Measurements from ENCODE around the gene PADI2.

Gene PADI2

DNA sequence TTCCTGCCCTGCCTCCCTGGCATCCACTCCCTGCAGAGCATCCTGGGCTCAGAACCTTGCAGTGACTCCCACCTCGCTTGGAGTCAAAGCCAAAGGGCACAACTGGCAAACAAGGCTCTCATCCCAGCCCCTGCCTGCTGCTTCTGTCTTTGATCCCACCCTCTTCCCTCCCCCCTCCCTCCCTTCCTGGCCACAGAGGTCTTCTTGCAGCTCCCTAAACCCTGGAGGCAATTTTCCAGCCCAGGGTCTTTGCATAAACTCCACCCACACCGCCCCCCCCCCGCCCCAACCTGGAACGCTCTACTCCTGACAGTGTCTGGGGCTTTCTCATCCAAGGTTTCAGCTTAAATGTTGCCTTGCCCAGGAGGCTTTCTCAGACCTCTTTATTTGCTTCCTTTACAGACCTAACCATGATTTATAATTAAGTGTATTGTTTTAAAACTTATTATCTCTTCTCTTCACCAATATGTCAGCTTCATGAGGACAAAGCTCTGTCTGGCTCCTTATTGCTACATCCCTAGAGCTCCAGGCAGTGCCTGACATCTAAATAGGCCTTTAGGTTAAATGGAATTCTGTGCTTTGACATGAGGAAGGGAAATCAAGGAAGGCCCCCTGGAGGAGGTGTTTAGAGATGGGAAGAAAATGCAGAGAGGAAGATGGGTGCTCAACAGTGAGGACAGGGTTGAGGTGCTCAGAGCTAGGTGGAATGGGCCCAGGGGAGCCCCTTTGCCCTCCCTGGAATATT is 48.0 kb upstream of the PADI2 start:
- no peaks in the 10 kb centered on the region for H3K4me1 ChIP-seq (ENCODE audit: insufficient read depth, low read length, poor library complexity, severe bottlenecking)

DNA sequence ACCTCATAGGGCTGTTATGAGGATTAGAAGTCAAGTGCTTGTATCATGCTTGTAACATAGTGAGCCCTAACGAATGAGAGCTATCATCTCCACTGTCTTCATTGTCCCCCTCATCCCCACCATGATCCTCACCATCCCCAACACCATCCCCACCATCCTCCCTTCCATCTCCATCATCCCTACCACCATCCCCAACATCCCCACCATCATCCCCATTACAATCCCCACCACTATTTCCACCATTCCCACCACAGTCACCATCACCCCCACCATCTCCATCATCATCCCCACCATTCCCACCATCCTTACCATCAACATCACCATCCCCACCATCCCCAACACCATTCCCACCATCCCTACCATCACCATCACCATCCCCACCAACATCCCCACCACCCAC is 46.6 kb upstream of the PADI2 start:
- no peak overlapping the region for H2AFZ ChIP-seq (ENCODE audit: low read length)
- H3K4me3 ChIP-seq (ENCODE audit: low read length, poor library complexity, severe bottlenecking) = no peak overlapping the region
- no peaks in the 10 kb centered on the region for H4K20me1 ChIP-seq (ENCODE audit: insufficient read depth, low read length, poor library complexity, severe bottlenecking)
- no peak overlapping the region for H3K4me2 ChIP-seq (ENCODE audit: low read depth, low read length, poor library complexity, severe bottlenecking)
- H3K36me3 ChIP-seq (ENCODE audit: insufficient read depth, low read length) = no peaks in the 10 kb centered on the region
- no peaks in the 10 kb centered on the region for H3K79me2 ChIP-seq (ENCODE audit: insufficient read depth, low read length)
- H3K9ac ChIP-seq (ENCODE audit: low read depth, low read length, poor library complexity, severe bottlenecking) = no peak overlapping the region
- H3K27me3 ChIP-seq (ENCODE audit: insufficient read depth, low read length, poor library complexity, severe bottlenecking) = no peaks in the 10 kb centered on the region
- H3K4me1 ChIP-seq (ENCODE audit: insufficient read depth, low read length, poor library complexity, severe bottlenecking) = peaks cover 3% of the 10 kb centered on the region
- no peaks in the 10 kb centered on the region for H3K9me3 ChIP-seq (ENCODE audit: insufficient read depth, low read depth, low read length)
- no peaks in the 10 kb centered on the region for H3F3A ChIP-seq (ENCODE audit: low read depth)
- TF ChIP-seq, protein P1, sequence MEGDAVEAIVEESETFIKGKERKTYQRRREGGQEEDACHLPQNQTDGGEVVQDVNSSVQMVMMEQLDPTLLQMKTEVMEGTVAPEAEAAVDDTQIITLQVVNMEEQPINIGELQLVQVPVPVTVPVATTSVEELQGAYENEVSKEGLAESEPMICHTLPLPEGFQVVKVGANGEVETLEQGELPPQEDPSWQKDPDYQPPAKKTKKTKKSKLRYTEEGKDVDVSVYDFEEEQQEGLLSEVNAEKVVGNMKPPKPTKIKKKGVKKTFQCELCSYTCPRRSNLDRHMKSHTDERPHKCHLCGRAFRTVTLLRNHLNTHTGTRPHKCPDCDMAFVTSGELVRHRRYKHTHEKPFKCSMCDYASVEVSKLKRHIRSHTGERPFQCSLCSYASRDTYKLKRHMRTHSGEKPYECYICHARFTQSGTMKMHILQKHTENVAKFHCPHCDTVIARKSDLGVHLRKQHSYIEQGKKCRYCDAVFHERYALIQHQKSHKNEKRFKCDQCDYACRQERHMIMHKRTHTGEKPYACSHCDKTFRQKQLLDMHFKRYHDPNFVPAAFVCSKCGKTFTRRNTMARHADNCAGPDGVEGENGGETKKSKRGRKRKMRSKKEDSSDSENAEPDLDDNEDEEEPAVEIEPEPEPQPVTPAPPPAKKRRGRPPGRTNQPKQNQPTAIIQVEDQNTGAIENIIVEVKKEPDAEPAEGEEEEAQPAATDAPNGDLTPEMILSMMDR (conservative IDR thresholded peaks at IDR 0.05; ENCODE audit: low read length) = no peak
- TF ChIP-seq EZH2phosphoT487 (IDR thresholded peaks at IDR 0.05; ENCODE audit: borderline replicate concordance) = no peak
- no peaks in the 10 kb centered on the region for H3K9me2 ChIP-seq (replicated peaks; ENCODE audit: low read depth, low read length)

More for the DNA sequence above, 48.0 kb upstream of the PADI2 start:
- no peaks in the 10 kb centered on the region for H3K36me3 ChIP-seq (ENCODE audit: insufficient read depth, low read length)
- H3K79me2 ChIP-seq (ENCODE audit: insufficient read depth, low read length) = no peaks in the 10 kb centered on the region
- TF ChIP-seq, protein P1 (conservative IDR thresholded peaks at IDR 0.05; ENCODE audit: low read length) = no peak
- no peaks in the 10 kb centered on the region for H4K20me1 ChIP-seq (ENCODE audit: insufficient read depth, low read length, poor library complexity, severe bottlenecking)
- no peaks in the 10 kb centered on the region for H3F3A ChIP-seq (ENCODE audit: low read depth)
- H3K4me2 ChIP-seq (ENCODE audit: low read depth, low read length, poor library complexity, severe bottlenecking) = no peak overlapping the region
- no peaks in the 10 kb centered on the region for H3K9me2 ChIP-seq (replicated peaks; ENCODE audit: low read depth, low read length)
- no peak overlapping the region for H3K4me3 ChIP-seq (ENCODE audit: low read length, poor library complexity, severe bottlenecking)
- no peak overlapping the region for H2AFZ ChIP-seq (ENCODE audit: low read length)
- H3K27me3 ChIP-seq (ENCODE audit: insufficient read depth, low read length, poor library complexity, severe bottlenecking) = no peaks in the 10 kb centered on the region
- H3K9ac ChIP-seq (ENCODE audit: low read depth, low read length, poor library complexity, severe bottlenecking) = no peak overlapping the region
- no peaks in the 10 kb centered on the region for H3K9me3 ChIP-seq (ENCODE audit: insufficient read depth, low read depth, low read length)

DNA sequence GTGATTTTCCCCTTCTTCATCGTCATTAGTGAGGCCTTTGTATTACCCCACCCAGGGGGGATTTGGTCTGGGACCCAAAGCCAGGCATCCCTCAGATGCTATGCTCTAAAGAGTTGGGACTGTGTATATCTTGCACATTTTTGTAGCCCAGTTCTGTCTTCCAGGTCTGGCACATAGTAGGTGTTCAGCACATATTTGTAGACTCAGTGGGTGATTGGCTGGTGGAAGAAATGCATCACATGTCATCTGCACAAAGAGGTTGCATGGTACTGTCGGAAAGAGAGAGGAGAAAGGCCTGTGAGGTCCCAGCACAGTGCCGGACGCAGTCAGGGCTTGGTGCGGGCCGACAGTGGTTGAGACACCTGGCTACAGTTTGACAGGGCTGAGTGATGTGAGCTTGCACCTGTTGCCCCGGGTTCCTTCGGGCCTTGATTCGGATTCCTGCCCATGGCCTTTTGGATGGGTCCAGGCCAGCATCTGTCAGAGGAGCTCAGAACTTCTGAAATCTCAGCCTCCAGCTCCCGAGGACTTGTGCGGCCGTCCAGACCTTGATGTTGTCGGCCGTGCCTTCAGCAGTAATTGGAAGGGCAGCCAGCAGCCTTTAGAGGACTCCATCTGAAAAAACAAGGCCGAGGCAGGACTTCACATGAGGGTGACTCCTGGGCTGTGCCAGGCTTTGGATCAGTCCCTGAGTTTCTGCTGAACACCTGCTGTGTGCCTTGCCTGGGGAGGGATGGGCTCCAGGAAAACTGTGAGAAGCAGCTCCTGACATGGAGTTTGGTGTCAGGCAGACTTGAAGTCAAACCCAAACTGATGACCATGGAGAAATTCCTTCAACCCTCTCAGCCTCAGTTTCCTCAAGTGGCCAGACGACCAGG is 44.8 kb upstream of the PADI2 start:
- H4K20me1 ChIP-seq (ENCODE audit: insufficient read depth, low read length, poor library complexity, severe bottlenecking) = no peaks in the 10 kb centered on the region
- H3K9me2 ChIP-seq (replicated peaks; ENCODE audit: low read depth, low read length) = no peaks in the 10 kb centered on the region
- no peaks in the 10 kb centered on the region for H3K36me3 ChIP-seq (ENCODE audit: insufficient read depth, low read length)
- no peak overlapping the region for H3K4me2 ChIP-seq (ENCODE audit: low read depth, low read length, poor library complexity, severe bottlenecking)
- TF ChIP-seq, protein P1 (conservative IDR thresholded peaks at IDR 0.05; ENCODE audit: low read length) = no peak
- TF ChIP-seq EZH2phosphoT487 (IDR thresholded peaks at IDR 0.05; ENCODE audit: borderline replicate concordance) = no peak
- H3K4me3 ChIP-seq (ENCODE audit: low read length, poor library complexity, severe bottlenecking) = no peak overlapping the region
- no peaks in the 10 kb centered on the region for H3F3A ChIP-seq (ENCODE audit: low read depth)
- no peak overlapping the region for H2AFZ ChIP-seq (ENCODE audit: low read length)
- peaks cover 3% of the 10 kb centered on the region for H3K4me1 ChIP-seq (ENCODE audit: insufficient read depth, low read length, poor library complexity, severe bottlenecking)
- no peaks in the 10 kb centered on the region for H3K27me3 ChIP-seq (ENCODE audit: insufficient read depth, low read length, poor library complexity, severe bottlenecking)
- H3K79me2 ChIP-seq (ENCODE audit: insufficient read depth, low read length) = no peaks in the 10 kb centered on the region
- no peak overlapping the region for H3K9ac ChIP-seq (ENCODE audit: low read depth, low read length, poor library complexity, severe bottlenecking)
- no peaks in the 10 kb centered on the region for H3K9me3 ChIP-seq (ENCODE audit: insufficient read depth, low read depth, low read length)

All from Loucy (cell line).